Islet precursor cell (in vitro differentiated cells): ENCODE data around the gene ASMT.
A peak's percentile ranks its signal among the peaks of the same experiment; 100 is the strongest.
"Not testable (repeated sequence)": the region's sequence is repeated elsewhere in the genome, so short reads cannot be mapped to it uniquely, and the experiment has no call there.

Experiments used
- DNase-seq: peaks from one replicate; pipeline ENCODE4 v3.0.0-alpha.2; 2018

The ASMT gene

GRCh38 chrX:1652011-1652811 lies 37.4 kb downstream of the ASMT start:
- DNase-seq = peak; percentile 63

DNA sequence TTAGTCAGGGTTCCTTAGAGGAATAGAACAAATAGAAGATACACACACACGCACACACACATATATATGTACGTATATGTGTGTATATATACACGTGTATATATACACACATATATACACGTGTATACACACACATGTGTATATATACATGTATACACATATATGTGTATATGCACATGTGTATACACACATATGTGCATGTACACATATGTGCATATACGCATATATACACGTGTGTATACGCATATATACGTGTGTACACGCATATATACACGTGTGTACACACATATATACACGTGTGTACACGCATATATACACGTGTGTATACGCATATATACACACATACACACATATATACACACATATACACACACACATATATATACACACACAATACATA lies 41.5 kb downstream of the ASMT start:
- DNase-seq = no peak

GRCh38 chrX:1657367-1658070 lies 42.7 kb downstream of the ASMT start:
- DNase-seq = peak; percentile 85

- DNase-seq = no peak
Measured at GRCh38 chrX:1658071-1658491, 43.2 kb downstream of the ASMT start.

GRCh38 chrX:1659664-1660461 lies 45.0 kb downstream of the ASMT start:
- no peak for DNase-seq

GRCh38 chrX:1661048-1661921 lies 46.4 kb downstream of the ASMT start:
- peak; percentile 71 for DNase-seq

- DNase-seq = no peak
Measured at GRCh38 chrX:1661922-1662221, 47.0 kb downstream of the ASMT start.

GRCh38 chrX:1667566-1667965 lies 52.7 kb downstream of the ASMT start:
- DNase-seq = no peak

DNA sequence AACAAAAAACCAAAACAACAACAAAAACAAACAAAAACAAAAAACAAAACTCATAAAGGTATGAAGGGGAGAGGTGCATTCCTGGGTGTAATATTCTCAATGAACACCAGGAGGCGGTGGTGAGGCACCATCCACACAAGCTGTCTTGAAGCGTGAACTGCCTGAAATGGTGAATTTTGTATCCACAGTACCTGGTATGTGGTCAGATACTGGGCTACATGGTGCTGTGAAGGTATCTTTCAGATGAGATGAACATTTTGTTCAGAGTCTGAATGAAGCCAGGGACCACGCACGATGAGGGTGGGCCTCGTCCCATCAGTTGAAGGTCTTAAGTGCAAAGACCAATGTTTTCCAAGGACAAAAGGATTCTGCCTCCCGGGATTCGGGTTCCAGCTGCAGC lies 58.5 kb downstream of the ASMT start:
- DNase-seq = no peak

- no peak for DNase-seq
Measured at GRCh38 chrX:1676866-1677265, 62.0 kb downstream of the ASMT start.

DNA sequence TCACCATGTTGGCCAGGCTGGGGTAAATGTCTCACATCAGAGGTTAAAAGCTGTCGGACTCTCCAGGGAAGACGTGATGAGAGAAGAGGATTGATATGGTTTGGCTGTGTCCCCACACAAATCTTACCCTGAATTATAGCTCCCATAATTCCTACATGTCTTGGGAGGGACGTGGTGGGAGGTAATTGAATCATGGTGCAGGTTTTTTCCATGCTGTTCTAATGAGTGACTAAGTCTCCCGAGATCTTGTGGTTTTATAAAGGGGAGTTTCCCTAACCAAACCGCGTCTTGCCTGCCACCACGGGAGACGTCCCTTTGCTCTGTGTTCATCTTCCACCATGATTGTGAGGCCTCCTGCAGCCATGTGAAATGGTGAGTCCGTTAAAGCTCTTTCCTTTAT lies 64.4 kb downstream of the ASMT start:
- no peak for DNase-seq

DNA sequence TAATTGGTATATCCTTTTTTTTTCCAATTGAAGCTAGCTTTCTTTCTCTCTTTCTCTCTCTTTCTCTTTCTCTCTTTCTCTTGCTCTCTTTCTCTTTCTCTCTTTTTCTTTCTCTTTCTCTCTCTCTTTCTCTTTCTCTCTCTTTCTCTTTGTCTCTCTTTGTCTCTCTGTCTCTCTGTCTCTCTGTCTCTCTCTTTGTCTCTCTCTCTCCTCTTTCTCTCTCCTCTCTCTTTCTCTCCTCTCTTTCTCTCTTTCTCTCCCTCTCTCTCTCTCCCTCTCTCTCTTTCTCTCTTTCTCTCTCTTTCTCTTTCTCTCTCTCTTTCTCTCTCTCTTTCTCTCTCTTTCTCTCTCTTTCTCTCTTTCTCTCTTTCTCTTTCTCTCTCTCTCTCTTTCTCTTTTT lies 66.6 kb downstream of the ASMT start:
- no peak for DNase-seq

DNA sequence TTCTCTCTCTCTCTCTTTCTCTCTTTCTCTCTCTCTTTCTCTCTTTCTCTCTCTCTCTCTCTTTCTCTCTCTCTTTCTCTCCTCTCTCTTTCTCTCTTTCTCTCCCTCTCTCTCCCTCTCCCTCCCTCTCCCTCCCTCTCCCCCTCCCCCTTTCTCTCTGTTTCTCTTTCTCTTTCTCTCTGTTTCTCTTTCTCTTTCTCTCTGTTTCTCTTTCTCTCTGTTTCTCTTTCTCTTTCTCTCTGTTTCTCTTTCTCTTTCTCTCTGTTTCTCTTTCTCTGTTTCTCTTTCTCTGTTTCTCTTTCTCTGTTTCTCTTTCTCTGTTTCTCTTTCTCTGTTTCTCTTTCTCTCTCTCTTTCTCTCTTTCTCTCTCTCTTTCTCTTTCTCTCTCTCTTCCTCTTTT lies 67.0 kb downstream of the ASMT start:
- DNase-seq = not testable (repeated sequence)

DNA sequence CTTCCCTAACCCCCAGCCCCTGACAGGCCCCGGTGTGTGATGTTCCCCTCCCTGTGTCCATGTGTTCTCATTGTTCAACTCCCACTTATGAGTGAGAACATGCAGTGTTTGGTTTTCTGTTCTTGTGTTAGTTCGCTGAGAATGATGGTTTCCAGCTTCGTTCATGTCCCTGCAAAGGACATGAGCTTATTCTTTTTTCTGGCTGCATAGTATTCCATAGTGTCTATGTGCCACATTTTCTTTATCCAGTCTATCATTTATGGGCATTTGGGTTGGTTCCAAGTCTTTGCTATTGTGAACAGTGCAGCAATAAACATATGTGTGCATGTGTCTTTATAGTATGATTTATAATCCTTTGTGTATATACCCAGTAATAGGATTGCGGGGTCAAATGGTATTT lies 67.6 kb downstream of the ASMT start:
- DNase-seq = not testable (repeated sequence)

DNA sequence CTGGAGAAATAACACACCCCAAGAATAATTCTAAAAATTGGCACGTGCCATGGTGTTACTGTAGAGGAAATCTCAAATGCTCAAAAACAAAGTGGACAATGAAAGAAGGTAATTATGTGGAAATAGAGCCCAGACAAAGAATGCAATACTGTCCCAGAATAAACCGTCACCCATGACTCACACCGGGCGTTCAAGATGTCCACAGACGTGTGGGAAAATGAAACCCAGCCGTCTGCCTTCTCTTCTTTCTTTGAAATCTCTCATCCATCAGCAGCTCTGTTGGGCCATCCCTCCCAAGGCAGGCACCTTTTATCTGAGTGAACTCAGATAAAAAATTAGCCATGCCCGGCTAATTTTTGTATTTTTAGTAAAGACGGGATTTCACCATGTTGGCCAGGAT lies 70.0 kb downstream of the ASMT start:
- DNase-seq = not testable (repeated sequence)

DNA sequence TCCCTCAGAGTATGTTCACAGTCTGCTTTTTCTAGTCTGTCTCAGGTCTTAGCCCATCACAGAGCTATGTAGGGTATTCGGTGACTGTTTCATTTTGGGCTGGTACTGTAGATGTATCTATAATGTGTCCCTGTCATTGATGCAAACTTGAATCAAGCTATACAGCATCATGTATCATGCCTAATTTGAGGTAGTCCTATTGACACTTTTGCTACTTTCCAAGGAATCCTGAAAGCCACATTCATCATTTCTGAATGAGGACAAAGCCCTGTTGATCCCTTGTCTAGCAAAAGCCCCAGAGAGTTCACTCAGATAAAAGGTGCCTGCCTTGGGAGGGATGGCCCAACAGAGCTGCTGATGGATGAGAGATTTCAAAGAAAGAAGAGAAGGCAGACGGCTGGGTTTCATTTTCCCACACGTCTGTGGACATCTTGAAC lies 70.6 kb downstream of the ASMT start:
- not testable (repeated sequence) for DNase-seq

DNA sequence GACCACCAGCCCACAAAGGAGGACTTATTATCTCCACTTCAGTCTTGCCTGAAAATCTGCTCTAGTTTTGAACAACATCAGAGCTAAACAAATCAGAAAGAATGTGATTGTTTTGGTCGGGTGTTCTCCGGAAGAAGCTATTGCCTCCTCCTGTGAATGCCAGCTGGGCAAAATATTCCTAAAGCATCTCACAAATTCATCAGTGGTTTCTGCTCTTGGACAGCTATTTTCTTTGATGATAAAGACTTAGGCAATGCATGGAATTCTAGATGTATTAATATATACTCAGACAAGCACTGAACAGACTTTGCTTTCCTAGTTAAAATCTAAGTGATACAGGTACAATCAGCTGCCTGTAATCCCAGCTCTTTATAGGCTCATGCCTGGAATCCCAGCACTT lies 71.8 kb downstream of the ASMT start:
- DNase-seq = no peak
